Gastrocnemius medialis (tissue), 4 donors: ENCODE data around the gene SREBF2.

ENCODE experiments used
- POLR2A ChIP-seq, 2 donors: fragments of 450-650 bp; IDR thresholded peaks; one replicate each; pipeline ENCODE4 v1.6.1; 2017; ENCODE audit warnings: antibody characterized with exemption in 2 of 2, mild to moderate bottlenecking in 2 of 2, moderate library complexity in 2 of 2
- TF ChIP-seq, protein P1 (sequence below), 5 experiments: fragments of 450-650 bp in 3 of 5; fragments of 200-600 bp in 2 of 5; sonication (generic) in 2 of 5; IDR thresholded peaks in 4 of 5; conservative IDR thresholded peaks in 1 of 5; 1 replicate in 4 of 5; 2 replicates in 1 of 5; pipeline ENCODE4 v1.5.1; 2016 to 2019; ENCODE audit warnings: antibody characterized with exemption in 5 of 5, mild to moderate bottlenecking in 3 of 5, moderate library complexity in 3 of 5

DNA sequence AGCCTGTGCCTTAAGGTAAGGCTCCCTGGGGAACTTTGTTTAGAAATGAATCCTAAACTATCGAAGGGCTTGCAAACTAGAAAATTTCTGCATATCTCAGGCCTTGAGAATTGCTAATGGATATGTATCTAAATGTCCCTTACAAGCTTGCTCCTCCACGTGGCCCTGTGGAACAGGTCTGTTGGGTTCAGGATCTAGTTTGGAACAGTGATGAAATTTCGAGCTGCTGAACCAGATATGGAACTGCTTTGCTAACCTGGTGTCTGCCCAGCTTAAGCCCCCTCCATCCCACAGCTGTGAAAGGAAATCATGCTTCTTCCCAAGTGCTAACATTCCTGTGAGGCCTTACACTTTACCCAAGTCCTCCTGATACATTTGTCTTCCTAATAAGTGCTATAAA is 11.6 kb downstream of the SREBF2 start:
- TF ChIP-seq, protein P1, sequence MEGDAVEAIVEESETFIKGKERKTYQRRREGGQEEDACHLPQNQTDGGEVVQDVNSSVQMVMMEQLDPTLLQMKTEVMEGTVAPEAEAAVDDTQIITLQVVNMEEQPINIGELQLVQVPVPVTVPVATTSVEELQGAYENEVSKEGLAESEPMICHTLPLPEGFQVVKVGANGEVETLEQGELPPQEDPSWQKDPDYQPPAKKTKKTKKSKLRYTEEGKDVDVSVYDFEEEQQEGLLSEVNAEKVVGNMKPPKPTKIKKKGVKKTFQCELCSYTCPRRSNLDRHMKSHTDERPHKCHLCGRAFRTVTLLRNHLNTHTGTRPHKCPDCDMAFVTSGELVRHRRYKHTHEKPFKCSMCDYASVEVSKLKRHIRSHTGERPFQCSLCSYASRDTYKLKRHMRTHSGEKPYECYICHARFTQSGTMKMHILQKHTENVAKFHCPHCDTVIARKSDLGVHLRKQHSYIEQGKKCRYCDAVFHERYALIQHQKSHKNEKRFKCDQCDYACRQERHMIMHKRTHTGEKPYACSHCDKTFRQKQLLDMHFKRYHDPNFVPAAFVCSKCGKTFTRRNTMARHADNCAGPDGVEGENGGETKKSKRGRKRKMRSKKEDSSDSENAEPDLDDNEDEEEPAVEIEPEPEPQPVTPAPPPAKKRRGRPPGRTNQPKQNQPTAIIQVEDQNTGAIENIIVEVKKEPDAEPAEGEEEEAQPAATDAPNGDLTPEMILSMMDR (IDR thresholded peaks at IDR 0.05 in 4 of 5, conservative IDR thresholded peaks at IDR 0.05 in 1 of 5): no peak
- no peak for TF ChIP-seq POLR2A (IDR thresholded peaks at IDR 0.05)
